ENCODE results near the gene KRTAP4-4.
"Not testable (repeated sequence)": the region's sequence is repeated elsewhere in the genome, so short reads cannot be mapped to it uniquely, and the experiment has no call there.

The KRTAP4-4 gene

DNA sequence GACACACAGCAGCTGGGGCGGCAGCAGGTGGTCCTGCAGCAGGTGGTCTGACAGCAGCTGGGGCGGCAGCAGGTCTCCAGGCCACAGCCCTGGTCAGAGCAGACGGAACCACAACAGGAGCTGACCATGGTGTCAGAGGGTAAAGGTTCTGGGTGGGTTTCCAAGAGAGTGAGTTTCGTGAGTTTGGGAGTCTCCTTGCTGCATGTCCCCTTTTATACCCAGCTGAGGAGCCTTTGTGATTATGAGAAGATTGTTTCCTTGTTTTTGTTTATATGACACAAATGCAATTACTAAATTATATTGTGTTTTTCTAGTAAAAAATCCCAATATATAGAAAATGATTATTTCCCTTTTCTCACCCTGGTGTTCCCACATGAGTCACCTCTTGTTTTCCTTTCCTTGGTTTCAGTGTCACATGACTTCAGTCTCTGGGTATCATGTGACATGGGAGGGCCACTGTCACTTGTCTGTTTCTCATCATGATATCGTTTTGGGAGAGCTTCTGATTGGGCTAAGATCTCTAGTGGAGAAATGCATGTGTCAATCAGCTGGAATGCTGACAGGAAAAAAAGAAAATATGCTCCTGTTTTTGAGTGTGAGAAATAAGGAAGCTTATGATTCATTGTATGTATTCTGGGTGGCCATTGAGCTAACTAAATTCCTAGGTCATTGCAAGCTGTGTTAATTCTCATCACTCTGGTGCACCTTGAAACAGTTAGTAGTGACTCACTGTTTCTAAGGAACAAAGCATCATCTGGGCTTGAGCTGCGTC, 20.0 kb downstream of the KRTAP4-4 start, which contains the start of gene KRTAP4-6:
TSS of gene KRTAP4-6 (minus strand) at position 185 of the 772 bp plus-strand sequence. CDS start at position 128, 57 bp downstream.
- H3K4me3 ChIP-seq = no peak within 1 kb of the TSS
- DNase-seq (ENCODE audit: low spot score in 2 of 2) = no peak
- in situ Hi-C loops (cut with MboI; ENCODE audit: low sequenced_read_pairs) = no loop called here

DNA sequence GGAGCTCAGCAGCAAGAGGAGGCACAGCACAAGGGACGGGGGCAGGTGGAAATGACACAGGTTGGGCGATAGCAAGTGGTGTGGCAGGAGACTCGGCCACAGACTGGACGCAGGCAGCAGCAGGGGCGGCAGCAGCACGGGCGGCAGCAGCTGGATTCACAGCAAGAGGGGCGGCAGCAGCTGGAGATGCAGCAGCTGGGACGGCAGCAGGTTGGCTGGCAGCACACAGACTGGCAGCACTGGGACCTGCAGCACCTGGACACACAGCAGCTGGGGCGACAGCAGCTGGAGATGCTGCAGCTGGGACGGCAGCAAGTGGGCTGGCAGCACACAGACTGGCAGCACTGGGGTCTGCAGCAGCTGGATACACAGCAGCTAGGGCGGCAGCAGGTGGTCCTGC, 20.7 kb downstream of the KRTAP4-4 start:
- H3K4me1 ChIP-seq; H3K4me3 ChIP-seq; H3K27me3 ChIP-seq (ENCODE audit: low read depth); H3K9me3 ChIP-seq; in situ Hi-C loops (cut with MboI; ENCODE audit: low sequenced_read_pairs); DNase-seq (ENCODE audit: low spot score in 2 of 2); H3K36me3 ChIP-seq (replicated peaks): not testable (repeated sequence)

More for the DNA sequence above, 20.0 kb downstream of the KRTAP4-4 start, which contains the start of gene KRTAP4-6:
- Histone ChIP-seq H3K9me3 (no peaks in the 10 kb centered on the region), H3K4me1 (no peaks in the 10 kb centered on the region), H3K27me3 (ENCODE audit: low read depth) (no peaks in the 10 kb centered on the region), H3K36me3 (replicated peaks) (no peaks in the 10 kb centered on the region)

DNA sequence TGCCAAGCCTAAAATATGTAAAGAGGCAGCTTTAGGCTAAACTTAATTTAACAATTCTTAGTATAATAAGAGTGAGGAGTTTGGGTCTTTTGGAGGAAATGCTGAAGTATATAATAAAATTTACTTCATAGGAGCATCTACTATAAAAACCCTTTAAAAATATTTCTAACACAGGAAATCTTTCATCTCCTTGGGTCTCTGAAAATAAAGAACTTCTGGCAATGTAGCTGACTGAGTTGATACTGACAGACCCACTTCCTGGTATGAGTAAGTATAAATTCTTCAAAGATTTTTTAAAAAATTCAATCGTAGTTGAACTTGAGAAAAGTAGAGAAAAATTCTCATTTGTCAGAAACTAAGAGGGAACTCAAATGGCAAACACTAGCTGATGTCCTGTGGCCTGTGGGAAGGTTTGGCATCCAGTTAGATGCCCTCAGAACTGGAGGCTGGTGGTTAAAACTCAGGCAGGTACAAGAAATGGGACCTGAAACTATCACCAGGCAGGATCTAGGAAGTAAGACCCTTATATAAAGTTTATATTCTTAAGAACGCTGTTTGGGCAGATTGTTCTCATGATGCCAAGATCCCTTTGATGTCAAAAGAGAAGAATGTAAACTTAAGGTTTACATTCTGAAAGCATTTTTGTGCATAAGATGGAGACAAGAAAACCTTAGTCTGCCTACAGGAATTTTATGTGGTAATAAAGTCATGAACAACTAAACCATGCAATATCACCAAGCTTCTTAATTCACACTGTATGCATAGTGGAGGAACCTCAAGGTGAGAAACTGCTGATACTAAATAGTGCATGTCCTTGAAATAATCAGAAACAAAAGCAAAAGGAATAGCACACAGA, 26.4 kb downstream of the KRTAP4-4 start:
- no peak for DNase-seq (ENCODE audit: low spot score in 2 of 2)
- no peak overlapping the region for H3K4me3 ChIP-seq
- H3K9me3 ChIP-seq = no peaks in the 10 kb centered on the region
- in situ Hi-C loops (cut with MboI; ENCODE audit: low sequenced_read_pairs) = no loop called here
- H3K4me1 ChIP-seq = no peaks in the 10 kb centered on the region
- H3K27me3 ChIP-seq (ENCODE audit: low read depth) = no peaks in the 10 kb centered on the region
- no peaks in the 10 kb centered on the region for H3K36me3 ChIP-seq (replicated peaks)

DNA sequence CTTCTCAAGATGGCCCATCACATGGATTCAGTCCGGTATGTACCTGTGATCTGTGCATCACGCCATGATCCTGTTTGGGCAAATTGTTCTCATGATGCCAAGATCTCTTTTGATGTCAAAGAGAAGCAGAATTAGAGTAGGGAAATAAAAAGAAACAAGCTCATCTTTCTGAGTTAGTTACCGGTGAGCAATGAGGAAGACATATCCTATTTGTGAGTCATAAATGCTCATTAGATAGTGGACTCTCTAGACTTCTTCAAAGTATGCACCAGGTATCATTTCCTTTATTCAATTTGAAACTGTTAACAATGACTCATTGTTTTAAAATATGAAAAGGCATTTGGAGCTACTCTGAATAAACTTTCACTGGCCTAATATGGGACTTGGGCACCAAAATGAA, 28.6 kb downstream of the KRTAP4-4 start:
- H3K4me1 ChIP-seq = no peaks in the 10 kb centered on the region
- H3K4me3 ChIP-seq = no peak overlapping the region
- H3K9me3 ChIP-seq = no peaks in the 10 kb centered on the region
- H3K27me3 ChIP-seq (ENCODE audit: low read depth) = no peaks in the 10 kb centered on the region
- DNase-seq (ENCODE audit: low spot score in 2 of 2) = no peak
- H3K36me3 ChIP-seq (replicated peaks) = no peaks in the 10 kb centered on the region
- in situ Hi-C loops (cut with MboI; ENCODE audit: low sequenced_read_pairs) = no loop called here

DNA sequence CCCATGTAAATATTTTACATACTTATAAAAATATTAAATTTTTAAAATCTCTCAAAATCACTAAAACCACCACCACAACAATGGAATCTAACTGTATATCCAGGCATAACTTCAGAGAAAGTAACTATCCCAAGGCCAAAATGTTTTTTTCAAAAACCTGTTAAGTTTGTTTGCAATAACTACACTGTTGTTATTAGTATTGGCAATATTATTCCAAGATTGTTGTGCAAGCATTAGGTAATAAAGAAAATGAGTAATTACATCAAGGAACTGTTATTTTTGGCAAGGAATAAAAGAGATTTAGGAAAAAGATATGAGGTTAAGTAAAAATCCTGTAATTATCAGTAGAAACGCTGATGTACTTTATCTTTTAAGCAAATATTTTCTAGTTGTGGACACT, 33.2 kb downstream of the KRTAP4-4 start:
- in situ Hi-C loops (cut with MboI; ENCODE audit: low sequenced_read_pairs) = no loop called here
- Histone ChIP-seq H3K36me3 (replicated peaks) (no peaks in the 10 kb centered on the region), H3K27me3 (ENCODE audit: low read depth) (no peaks in the 10 kb centered on the region; the same call in 1 of the 2 replicates), H3K4me3 (no peak overlapping the region), H3K9me3 (no peaks in the 10 kb centered on the region), H3K4me1 (no peaks in the 10 kb centered on the region)
- DNase-seq (ENCODE audit: low spot score in 2 of 2) = no peak

DNA sequence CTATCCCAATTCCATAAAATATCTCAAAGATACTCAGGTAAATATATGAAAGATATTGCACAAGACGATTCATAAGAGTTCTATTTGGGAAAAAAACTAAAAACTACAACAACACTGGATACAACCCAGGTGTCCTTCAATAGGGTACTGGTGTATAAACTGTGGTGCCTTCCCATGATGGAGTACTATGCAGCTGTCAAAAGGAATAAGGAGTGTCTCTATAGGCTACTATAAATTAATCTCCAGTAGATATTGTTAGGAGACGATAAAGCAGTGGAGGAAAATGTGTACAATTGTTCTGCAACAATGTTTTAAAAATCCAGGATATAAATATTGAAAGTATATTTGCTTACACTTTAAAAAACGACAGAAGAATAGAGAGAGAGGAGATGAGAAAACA, 34.1 kb downstream of the KRTAP4-4 start:
- Histone ChIP-seq H3K9me3 (no peaks in the 10 kb centered on the region), H3K4me1 (no peaks in the 10 kb centered on the region), H3K4me3 (no peak overlapping the region), H3K27me3 (ENCODE audit: low read depth) (no peaks in the 10 kb centered on the region; the same call in 1 of the 2 replicates), H3K36me3 (replicated peaks) (no peaks in the 10 kb centered on the region)
- in situ Hi-C loops (cut with MboI; ENCODE audit: low sequenced_read_pairs) = no loop called here
- DNase-seq (ENCODE audit: low spot score in 2 of 2) = no peak

DNA sequence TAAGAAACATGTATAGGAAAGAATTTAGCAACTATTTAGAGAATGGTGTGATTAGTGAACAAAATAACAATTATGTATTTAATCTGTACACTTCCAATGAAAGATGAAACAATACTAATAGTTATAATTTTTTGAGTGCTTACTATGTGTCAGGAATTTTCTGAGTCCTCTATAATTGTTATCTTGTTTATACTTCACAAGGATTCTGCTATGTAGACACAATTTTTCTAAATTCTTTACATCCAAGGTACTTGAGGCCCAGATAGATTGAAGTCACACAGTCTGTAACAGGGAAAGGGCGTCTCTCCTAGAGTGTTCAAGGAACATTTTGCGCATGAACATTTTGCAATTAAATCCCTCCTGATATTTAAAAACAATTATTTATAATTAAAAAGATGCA, 35.5 kb downstream of the KRTAP4-4 start:
- no peak for DNase-seq (ENCODE audit: low spot score in 2 of 2)
- in situ Hi-C loops (cut with MboI; ENCODE audit: low sequenced_read_pairs) = no loop called here
- H3K9me3 ChIP-seq = no peaks in the 10 kb centered on the region
- H3K27me3 ChIP-seq (ENCODE audit: low read depth) = no peaks in the 10 kb centered on the region; the same call in 1 of the 2 replicates
- no peak overlapping the region for H3K4me3 ChIP-seq
- H3K4me1 ChIP-seq = no peaks in the 10 kb centered on the region
- H3K36me3 ChIP-seq (replicated peaks) = no peaks in the 10 kb centered on the region

DNA sequence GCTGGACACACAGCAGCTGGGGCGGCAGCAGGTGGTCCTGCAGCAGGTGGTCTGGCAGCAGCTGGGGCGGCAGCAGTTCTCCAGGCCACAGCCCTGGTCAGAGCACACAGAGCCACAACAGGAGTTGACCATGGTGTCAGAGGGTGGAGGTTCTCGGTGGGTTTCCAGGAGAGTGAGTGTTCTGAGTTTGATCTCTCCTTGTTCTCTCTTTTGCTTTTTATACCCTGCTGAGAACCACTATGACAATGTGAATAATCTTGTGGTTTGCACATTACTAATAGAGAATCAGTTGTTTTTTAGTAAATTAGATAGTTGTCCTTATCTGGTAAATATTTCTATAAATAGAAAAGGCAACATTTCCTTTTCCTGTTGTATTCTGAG, 36.6 kb downstream of the KRTAP4-4 start, which contains the start of gene KRTAP4-12:
TSS of gene KRTAP4-12 (minus strand) at position 192 of the 381 bp plus-strand sequence. CDS start at position 132, 60 bp downstream.
- H3K27me3 ChIP-seq (ENCODE audit: low read depth); H3K9me3 ChIP-seq; DNase-seq (ENCODE audit: low spot score in 2 of 2); H3K36me3 ChIP-seq (replicated peaks); H3K4me3 ChIP-seq; in situ Hi-C loops (cut with MboI; ENCODE audit: low sequenced_read_pairs); H3K4me1 ChIP-seq: not testable (repeated sequence)

DNA sequence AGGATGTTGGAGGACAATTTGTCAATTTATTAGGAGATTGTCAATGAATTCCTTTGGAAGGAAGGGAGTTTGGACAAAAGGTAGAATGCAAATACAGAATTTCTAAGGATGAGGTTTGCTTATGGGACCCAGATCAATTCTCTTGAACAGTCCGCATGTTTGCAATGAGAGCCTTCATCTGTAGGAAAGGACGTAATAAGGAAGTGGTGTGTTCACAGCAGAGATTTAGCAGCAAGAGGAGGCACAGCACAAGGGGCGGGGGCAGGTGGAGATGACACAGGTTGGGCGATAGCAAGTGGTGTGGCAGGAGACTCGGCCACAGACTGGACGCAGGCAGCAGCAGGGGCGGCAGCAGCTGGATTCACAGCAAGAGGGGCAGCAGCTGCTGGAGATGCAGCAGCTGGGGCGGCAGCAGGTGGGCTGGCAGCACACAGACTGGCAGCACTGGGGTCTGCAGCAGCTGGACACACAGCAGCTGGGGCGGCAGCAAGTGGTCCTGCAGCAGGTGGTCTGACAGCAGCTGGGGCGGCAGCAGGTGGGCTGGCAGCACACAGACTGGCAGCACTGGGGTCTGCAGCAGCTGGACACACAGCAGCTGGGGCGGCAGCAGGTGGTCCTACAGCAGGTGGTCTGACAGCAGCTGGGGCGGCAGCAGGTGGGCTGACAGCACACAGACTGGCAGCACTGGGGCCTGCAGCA, 37.1 kb downstream of the KRTAP4-4 start:
- H3K27me3 ChIP-seq (ENCODE audit: low read depth) = not testable (repeated sequence)

DNA sequence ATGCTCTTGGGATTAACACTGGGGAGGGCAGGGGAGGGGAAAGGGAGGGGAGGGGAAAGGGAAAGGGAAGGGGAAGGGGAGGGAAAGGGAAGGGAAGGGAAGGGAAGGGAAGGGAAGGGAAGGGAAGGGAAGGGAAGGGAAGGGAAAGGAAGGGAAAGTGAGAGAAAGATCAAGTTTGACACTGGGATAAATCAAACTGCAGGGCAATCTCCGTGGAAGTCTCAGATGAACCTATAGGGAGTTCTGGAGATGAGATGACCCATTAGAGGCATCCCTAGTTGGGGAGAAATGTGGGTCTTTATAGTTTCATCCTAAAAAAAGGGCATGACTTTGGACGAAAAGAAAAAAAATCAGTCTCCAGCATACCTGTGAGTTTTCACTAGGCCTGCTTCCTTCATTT, 38.8 kb downstream of the KRTAP4-4 start:
- no peaks in the 10 kb centered on the region for H3K36me3 ChIP-seq (replicated peaks)
- in situ Hi-C loops (cut with MboI; ENCODE audit: low sequenced_read_pairs) = no loop called here
- no peaks in the 10 kb centered on the region for H3K4me1 ChIP-seq
- H3K9me3 ChIP-seq = no peaks in the 10 kb centered on the region
- no peak overlapping the region for H3K4me3 ChIP-seq
- no peak for DNase-seq (ENCODE audit: low spot score in 2 of 2)
- peaks cover 3% of the 10 kb centered on the region; the same call in 1 of the 2 replicates for H3K27me3 ChIP-seq (ENCODE audit: low read depth)

More for the DNA sequence above, 37.1 kb downstream of the KRTAP4-4 start:
- H3K4me3 ChIP-seq; in situ Hi-C loops (cut with MboI; ENCODE audit: low sequenced_read_pairs); DNase-seq (ENCODE audit: low spot score in 2 of 2); H3K36me3 ChIP-seq (replicated peaks); H3K9me3 ChIP-seq; H3K4me1 ChIP-seq: not testable (repeated sequence)

DNA sequence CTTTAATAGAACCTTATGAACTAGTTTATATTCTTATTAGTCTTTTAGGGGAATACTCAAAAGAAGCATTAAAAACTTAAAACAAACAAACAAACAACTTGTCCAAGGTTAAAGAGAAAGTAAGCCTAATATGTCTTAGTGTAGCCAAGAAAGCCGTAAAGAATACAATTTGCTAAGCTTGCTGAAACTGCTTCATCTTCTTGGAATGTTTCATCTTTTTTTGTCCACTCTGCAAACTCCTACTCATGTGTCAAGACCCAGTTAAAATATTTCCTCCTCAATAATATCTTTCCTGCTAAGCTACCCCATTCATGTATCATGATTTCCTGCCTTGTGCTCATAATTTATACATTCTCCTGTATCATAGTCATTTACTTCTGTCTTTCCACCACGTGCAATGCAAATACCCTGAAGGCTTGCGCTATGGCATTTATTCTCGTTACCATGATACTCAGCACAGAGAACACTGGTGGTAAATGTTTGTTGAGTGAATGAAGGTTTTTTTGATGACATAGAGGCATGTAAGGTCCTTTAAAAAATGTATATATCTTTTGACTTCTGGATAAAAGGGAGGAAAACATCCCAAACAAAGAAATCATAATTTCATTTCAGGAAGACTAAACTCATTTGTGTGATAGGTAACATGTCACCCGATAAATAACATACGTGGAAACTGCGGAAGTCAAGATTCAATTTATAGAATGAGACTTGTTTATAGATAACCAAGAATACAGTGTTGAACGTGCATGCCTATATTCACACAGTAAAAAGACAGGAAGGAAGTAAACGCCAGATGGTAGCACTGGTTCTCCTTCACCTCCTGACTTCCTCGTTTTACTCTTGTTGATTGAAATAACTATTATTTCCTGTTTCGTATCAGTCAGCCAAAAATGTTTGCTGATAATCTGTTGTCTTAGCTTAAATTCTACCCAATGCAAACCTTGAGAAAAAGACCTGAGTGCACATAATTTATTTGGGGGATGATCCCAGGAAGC, 40.6 kb downstream of the KRTAP4-4 start:
- H3K4me3 ChIP-seq; H3K27me3 ChIP-seq (ENCODE audit: low read depth); H3K9me3 ChIP-seq; H3K36me3 ChIP-seq (replicated peaks); H3K4me1 ChIP-seq; DNase-seq (ENCODE audit: low spot score in 2 of 2); in situ Hi-C loops (cut with MboI; ENCODE audit: low sequenced_read_pairs): not testable (repeated sequence)

DNA sequence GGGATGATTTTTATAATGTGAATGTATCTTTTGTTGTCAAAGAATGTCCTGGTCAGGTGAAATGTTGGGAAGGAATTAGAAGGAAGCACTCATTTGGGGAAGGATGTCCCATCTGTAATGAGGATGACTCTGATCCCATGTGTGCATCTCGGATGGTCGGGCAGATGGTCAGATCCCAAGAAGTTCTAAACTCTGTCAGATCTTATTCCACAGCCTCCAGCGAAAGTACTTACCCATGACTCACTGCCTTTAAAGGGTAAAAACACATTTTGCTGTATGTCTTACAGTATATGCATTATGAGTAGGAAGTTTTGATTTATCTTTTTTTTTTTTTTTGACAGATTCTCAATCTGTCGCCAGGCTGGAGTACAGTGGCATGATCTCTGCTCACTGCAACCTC, 41.8 kb downstream of the KRTAP4-4 start:
- H3K4me3 ChIP-seq = no peak overlapping the region
- no peaks in the 10 kb centered on the region for H3K36me3 ChIP-seq (replicated peaks)
- no peak for DNase-seq (ENCODE audit: low spot score in 2 of 2)
- in situ Hi-C loops (cut with MboI; ENCODE audit: low sequenced_read_pairs) = no loop called here
- no peaks in the 10 kb centered on the region for H3K9me3 ChIP-seq
- H3K27me3 ChIP-seq (ENCODE audit: low read depth) = 0 out of 2 replicates have a peak, but pooled peaks cover 3% of the 10 kb centered on the region
- H3K4me1 ChIP-seq = no peaks in the 10 kb centered on the region

All from HAP-1 (cell line).